ENCODE results near the gene CTRB2. TPM values are rescaled to one million over a fixed set of nuclear protein-coding genes. Genes with fewer than 3 reads are reported as not detected.
A peak's percentile ranks its signal among the peaks of the same experiment; 100 is the strongest.

Gene CTRB2
- polyA plus RNA-seq, 1 of the 3 experiments (the other 2 are of a cell fraction) = not detected

- CTCF ChIA-PET = interaction anchor here (1.3 to 5.4 kb wide), 6 partner anchors 37 to 150 kb away, joined by 3 to 72 read pairs (median 6); no protein-coding TSS in a partner anchor
- H3K36me3 ChIP-seq (replicated peaks in 1 of 2; ENCODE audit: control insufficient read depth in 1 of 2, insufficient read depth in 2 of 2, low read length in 1 of 2) = peaks cover 30 to 51% of the 10 kb centered on the region in 2 experiments
- peaks cover 99% of the 10 kb centered on the region for H3K79me2 ChIP-seq (ENCODE audit: insufficient read depth)
- H3K9me2 ChIP-seq = no peaks in the 10 kb centered on the region
- H3K9ac ChIP-seq = no peak overlapping the region
- no peak for DNase-seq
- H3K4me2 ChIP-seq = no peak overlapping the region
- 88% methylated on average over 19 of the region's 28 CpGs for WGBS (ENCODE audit: low lambda C conversion rate)
- H3K27ac ChIP-seq (ENCODE audit: low read depth in 2 of 2, low read length in 1 of 2) = peak overlapping the region; percentile 23 to 95; a peak in 3 of 4 replicates
- no peaks in the 10 kb centered on the region for H3K9me3 ChIP-seq
- POLR2A ChIA-PET = no interaction called here
- H4K20me1 ChIP-seq (ENCODE audit: insufficient read depth) = peaks cover 67% of the 10 kb centered on the region
- H3K27me3 ChIP-seq (ENCODE audit: insufficient read depth) = no peaks in the 10 kb centered on the region
- H3K4me3 ChIP-seq (ENCODE audit: low read depth in 2 of 2, low read length in 1 of 2) = no peak overlapping the region
- TF ChIP-seq SMC3 (IDR thresholded peaks at IDR 0.05; ENCODE audit: low read depth, low read length) (no peak), RAD21 (IDR thresholded peaks at IDR 0.05; ENCODE audit: low read length) (no peak), EZH2phosphoT487 (IDR thresholded peaks at IDR 0.05; ENCODE audit: borderline replicate concordance, low read depth) (no peak), GATA2 (CRISPR knock-in tag; IDR thresholded peaks at IDR 0.05) (no peak), RFX5 (IDR thresholded peaks at IDR 0.05; ENCODE audit: low read length) (no peak), TAF1 (IDR thresholded peaks at IDR 0.05; ENCODE audit: borderline replicate concordance, low read depth, low read length) (no peak), RXRA (IDR thresholded peaks at IDR 0.05; ENCODE audit: borderline replicate concordance, low read depth) (no peak), CHD2 (IDR thresholded peaks at IDR 0.05; ENCODE audit: low read length, partially characterized antibody) (no peak), GABPA (IDR thresholded peaks at IDR 0.05; ENCODE audit: low read depth) (no peak), IRF3 (IDR thresholded peaks at IDR 0.05; ENCODE audit: low read depth, low read length) (no peak), NRF1 (IDR thresholded peaks at IDR 0.05; ENCODE audit: low read depth, low read length) (no peak), FOXM1 (IDR thresholded peaks at IDR 0.05; ENCODE audit: low read depth) (no peak)
- peaks cover 41 to 51% of the 10 kb centered on the region in 2 experiments for H3K4me1 ChIP-seq (ENCODE audit: control insufficient read depth in 1 of 2, insufficient read depth in 2 of 2, low read depth in 1 of 2, low read length in 1 of 2)
- H3F3A ChIP-seq (replicated peaks; ENCODE audit: insufficient read depth) = peaks cover 35% of the 10 kb centered on the region
- H2AFZ ChIP-seq (ENCODE audit: low read depth) = no peak overlapping the region
Measured at GRCh38 chr16:75236736-75237397, 29.9 kb upstream of the CTRB2 start.

GRCh38 chr16:75236232-75236631 lies 29.3 kb upstream of the CTRB2 start:
- H3K4me2 ChIP-seq = no peak overlapping the region
- H3K4me1 ChIP-seq (ENCODE audit: control insufficient read depth in 1 of 2, insufficient read depth in 2 of 2, low read depth in 1 of 2, low read length in 1 of 2) = peaks cover 41 to 45% of the 10 kb centered on the region in 2 experiments
- H3K27ac ChIP-seq (ENCODE audit: low read depth in 2 of 2, low read length in 1 of 2) = peak overlapping the region in 1 of 2 experiments; percentile 22; a peak in 1 of 4 replicates
- H3F3A ChIP-seq (replicated peaks; ENCODE audit: insufficient read depth) = peaks cover 40% of the 10 kb centered on the region
- no peaks in the 10 kb centered on the region for H3K9me3 ChIP-seq
- 85% methylated on average over 7 of the region's 7 CpGs for WGBS (ENCODE audit: low lambda C conversion rate)
- CTCF ChIA-PET = interaction anchor here (1.5 to 5.4 kb wide), 4 partner anchors 37 to 150 kb away, joined by 3 to 72 read pairs (median 31); no protein-coding TSS in a partner anchor
- peaks cover 73% of the 10 kb centered on the region for H4K20me1 ChIP-seq (ENCODE audit: insufficient read depth)
- no peak overlapping the region for H3K9ac ChIP-seq
- H3K9me2 ChIP-seq = no peaks in the 10 kb centered on the region
- H3K4me3 ChIP-seq (ENCODE audit: low read depth in 2 of 2, low read length in 1 of 2) = no peak overlapping the region
- no peak overlapping the region for H2AFZ ChIP-seq (ENCODE audit: low read depth)
- DNase-seq = no peak
- H3K36me3 ChIP-seq (replicated peaks in 1 of 2; ENCODE audit: control insufficient read depth in 1 of 2, insufficient read depth in 2 of 2, low read length in 1 of 2) = peaks cover 34 to 50% of the 10 kb centered on the region in 2 experiments
- H3K27me3 ChIP-seq (ENCODE audit: insufficient read depth) = no peaks in the 10 kb centered on the region
- H3K79me2 ChIP-seq (ENCODE audit: insufficient read depth) = peaks cover 99% of the 10 kb centered on the region
- POLR2A ChIA-PET = no interaction called here
- no peak for TF ChIP-seq GATA2 (CRISPR knock-in tag; IDR thresholded peaks at IDR 0.05)
- TF ChIP-seq FOXM1 (IDR thresholded peaks at IDR 0.05; ENCODE audit: low read depth) = no peak
- no peak for TF ChIP-seq REST (IDR thresholded peaks at IDR 0.05; ENCODE audit: low read depth, low read length)
- no peak for TF ChIP-seq RXRA (IDR thresholded peaks at IDR 0.05; ENCODE audit: borderline replicate concordance, low read depth)
- TF ChIP-seq TCF12 (IDR thresholded peaks at IDR 0.05) = no peak
- no peak for TF ChIP-seq SMC3 (IDR thresholded peaks at IDR 0.05; ENCODE audit: low read depth, low read length)
- TF ChIP-seq POLR2AphosphoS5 (IDR thresholded peaks at IDR 0.05; ENCODE audit: low read depth, low read length) = no peak
- no peak for TF ChIP-seq IRF3 (IDR thresholded peaks at IDR 0.05; ENCODE audit: low read depth, low read length)
- no peak for TF ChIP-seq ELF1 (IDR thresholded peaks at IDR 0.05)
- TF ChIP-seq TEAD4 (IDR thresholded peaks at IDR 0.05; ENCODE audit: borderline replicate concordance, insufficient read depth) = no peak
- TF ChIP-seq NRF1 (IDR thresholded peaks at IDR 0.05; ENCODE audit: low read depth, low read length) = no peak
- TF ChIP-seq GABPA (IDR thresholded peaks at IDR 0.05; ENCODE audit: low read depth) = no peak
- no peak for TF ChIP-seq PBX3 (IDR thresholded peaks at IDR 0.05)
- no peak for TF ChIP-seq RCOR1 (IDR thresholded peaks at IDR 0.05; ENCODE audit: low read length)

Measured in SK-N-SH (cell line).